ENCODE data around the gene ARHGEF1.
"Not testable (repeated sequence)": the region's sequence is repeated elsewhere in the genome, so short reads cannot be mapped to it uniquely, and the experiment has no call there.

ARHGEF1 gene

GRCh38 chr19:41937525-41938468 lies 54.8 kb downstream of the ARHGEF1 start:
- H3K27ac ChIP-seq (ENCODE audit: extremely low read depth, low read depth, low read length), result no peak overlapping the region

GRCh38 chr19:41939209-41939608 lies 56.2 kb downstream of the ARHGEF1 start:
- TF ChIP-seq GLIS1 (tag by site-specific recombination; IDR thresholded peaks at IDR 0.05), result peak; percentile 73
- H3K27ac ChIP-seq (ENCODE audit: extremely low read depth, low read depth, low read length); H3K36me3 ChIP-seq (ENCODE audit: control insufficient read depth in 2 of 2, insufficient read depth in 1 of 2, low read length in 2 of 2); H3K4me3 ChIP-seq (ENCODE audit: low read depth, low read length); CTCF ChIA-PET; H3K4me1 ChIP-seq (ENCODE audit: control insufficient read depth, insufficient read depth, low read length); H3K9me3 ChIP-seq (ENCODE audit: control insufficient read depth, insufficient read depth, low read depth, low read length): not testable (repeated sequence)
- POLR2A ChIA-PET, result interaction anchor here (0.8 to 1.6 kb wide), 2 partner anchors 66 to 80 kb away, joined by 4 to 8 read pairs; partner anchors contain the start of gene RPS19

More at GRCh38 chr19:41937525-41938468, 54.8 kb downstream of the ARHGEF1 start:
- POLR2A ChIA-PET, result interaction anchor here (1.2 to 1.9 kb wide), 3 partner anchors 54 to 78 kb away, joined by 4 to 8 read pairs (median 7); partner anchors contain the start of gene RPS19
- H3K4me1 ChIP-seq (ENCODE audit: control insufficient read depth, insufficient read depth, low read length), result peaks cover 3% of the 10 kb centered on the region; the same call in 1 of the 2 replicates
- H3K4me3 ChIP-seq (ENCODE audit: low read depth, low read length), result no peak overlapping the region
- no peak for TF ChIP-seq GLI2 (tag by site-specific recombination; IDR thresholded peaks at IDR 0.05; ENCODE audit: borderline replicate concordance, low read depth)
- 0 out of 2 replicates have a peak, but pooled peaks have one; percentile 16 for TF ChIP-seq ZNF366 (tag by site-specific recombination; conservative IDR thresholded peaks at IDR 0.05)
- peak; percentile 47; the same call in 1 of the 2 replicates for TF ChIP-seq ZFHX2 (tag by site-specific recombination; conservative IDR thresholded peaks at IDR 0.05)
- TF ChIP-seq ZNF404 (tag by site-specific recombination; IDR thresholded peaks at IDR 0.05), result no peak
- TF ChIP-seq ZNF510 (tag by site-specific recombination; IDR thresholded peaks at IDR 0.05; ENCODE audit: insufficient replicate concordance), result no peak
- no peak for TF ChIP-seq IKZF3 (tag by site-specific recombination; IDR thresholded peaks at IDR 0.05)
- no peak for TF ChIP-seq ZNF645 (tag by site-specific recombination; IDR thresholded peaks at IDR 0.05)
- peak; percentile 52; the same call in 1 of the 2 replicates for TF ChIP-seq PATZ1 (tag by site-specific recombination; IDR thresholded peaks at IDR 0.05)
- peak; percentile 78 for TF ChIP-seq ZNF600 (tag by site-specific recombination; IDR thresholded peaks at IDR 0.05)
- TF ChIP-seq KLF8 (tag by site-specific recombination; IDR thresholded peaks at IDR 0.05), result 0 out of 2 replicates have a peak, but pooled peaks have one; percentile 22
- TF ChIP-seq ZNF16 (tag by site-specific recombination; IDR thresholded peaks at IDR 0.05; ENCODE audit: low read depth), result no peak
- TF ChIP-seq BCL11B (tag by site-specific recombination; IDR thresholded peaks at IDR 0.05; ENCODE audit: low read depth), result peak; percentile 35; the same call in 1 of the 2 replicates
- no peak for TF ChIP-seq ZNF473 (tag by site-specific recombination; IDR thresholded peaks at IDR 0.05)
- TF ChIP-seq GLIS2 (tag by site-specific recombination; IDR thresholded peaks at IDR 0.05), result peak; percentile 21; the same call in 1 of the 2 replicates
- TF ChIP-seq ZBTB17 (tag by site-specific recombination; IDR thresholded peaks at IDR 0.05), result peak; percentile 84
- TF ChIP-seq ZNF514 (tag by site-specific recombination; IDR thresholded peaks at IDR 0.05), result no peak
- TF ChIP-seq ZBTB20 (tag by site-specific recombination; IDR thresholded peaks at IDR 0.05), result peak; percentile 71
- TF ChIP-seq ZNF664 (tag by site-specific recombination; IDR thresholded peaks at IDR 0.05), result no peak
- no peak; the same call in 1 of the 2 replicates for TF ChIP-seq ZNF692 (tag by site-specific recombination; IDR thresholded peaks at IDR 0.05)
- peak; percentile 47; the same call in 1 of the 2 replicates for TF ChIP-seq EGR2 (tag by site-specific recombination; IDR thresholded peaks at IDR 0.05; ENCODE audit: low read depth)
- TF ChIP-seq GLIS1 (tag by site-specific recombination; IDR thresholded peaks at IDR 0.05), result peak; percentile 73
- CTCF ChIA-PET, result interaction anchor here (0.5 to 1.9 kb wide), 8 partner anchors 10 to 184 kb away, joined by 3 to 18 read pairs (median 3); no protein-coding TSS in a partner anchor
- H3K36me3 ChIP-seq (ENCODE audit: control insufficient read depth in 2 of 2, insufficient read depth in 1 of 2, low read length in 2 of 2), result no peaks in the 10 kb centered on the region
- no peaks in the 10 kb centered on the region for H3K9me3 ChIP-seq (ENCODE audit: control insufficient read depth, insufficient read depth, low read depth, low read length)
